Subcutaneous adipose tissue (tissue), 4 donors: Measurements from ENCODE around the gene TM9SF1. TPM values are rescaled to one million over a fixed set of nuclear protein-coding genes. Genes with fewer than 3 reads are reported as not detected.

Experiments
- CTCF ChIP-seq: fragments of 450-650 bp; IDR thresholded peaks from one replicate; pipeline ENCODE4 v1.5.1; 2016; ENCODE audit warnings: low read depth, mild to moderate bottlenecking, control low read depth, antibody characterized with exemption, moderate library complexity
- total RNA-seq, 4 donors: library from RNA; depleted of rRNA; stranded (reverse); fragments of >200 nt; gene quantifications; one replicate each; pipeline ENCODE4 v1.1.0, GENCODE V29; 2016

TM9SF1 gene
- total RNA-seq, 4 donors from 2014 or later: 36.7 to 46.6 (median 41.5) TPM

GRCh38 chr14:24187539-24187915 is 7.7 kb downstream of the TM9SF1 start:
- TF ChIP-seq CTCF: no peak

GRCh38 chr14:24186831-24187538 is 8.3 kb downstream of the TM9SF1 start:
- no peak for TF ChIP-seq CTCF

GRCh38 chr14:24185741-24186140 is 9.5 kb downstream of the TM9SF1 start:
- TF ChIP-seq CTCF: no peak

- no peak for TF ChIP-seq CTCF
Measured at GRCh38 chr14:24185026-24185425, 10.2 kb downstream of the TM9SF1 start.

GRCh38 chr14:24184104-24184970 is 10.9 kb downstream of the TM9SF1 start:
- no peak for TF ChIP-seq CTCF

- no peak for TF ChIP-seq CTCF
Measured at GRCh38 chr14:24183014-24183481, 12.2 kb downstream of the TM9SF1 start.
